ENCODE results near the gene KIF1B. TPM values are rescaled to one million over a fixed set of nuclear protein-coding genes. Genes with fewer than 3 reads are reported as not detected.
A peak's percentile ranks its signal among the peaks of the same experiment; 100 is the strongest.

KIF1B gene
- total RNA-seq, 1 experiment from 2014 or later = 69.5 TPM

DNA sequence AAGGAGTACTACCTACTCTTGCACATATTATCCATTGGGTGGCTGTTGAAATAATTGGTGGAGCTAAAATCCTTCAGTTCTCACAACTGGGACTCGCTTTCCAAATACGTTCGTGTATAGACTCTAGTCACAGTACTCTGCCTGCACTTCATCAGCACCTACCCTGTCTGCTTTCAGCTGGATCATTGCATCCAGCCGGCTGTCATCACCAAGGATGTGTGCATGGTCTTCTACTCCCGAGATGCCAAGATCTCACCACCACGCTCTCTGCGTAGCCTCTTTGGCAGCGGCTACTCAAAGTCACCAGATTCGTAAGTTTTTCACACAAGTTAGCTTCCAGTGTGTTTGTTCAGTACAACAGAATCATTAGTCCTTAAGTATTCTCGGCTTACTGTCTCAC is 151.1 kb downstream of the KIF1B start:
- TF ChIP-seq, protein P1, sequence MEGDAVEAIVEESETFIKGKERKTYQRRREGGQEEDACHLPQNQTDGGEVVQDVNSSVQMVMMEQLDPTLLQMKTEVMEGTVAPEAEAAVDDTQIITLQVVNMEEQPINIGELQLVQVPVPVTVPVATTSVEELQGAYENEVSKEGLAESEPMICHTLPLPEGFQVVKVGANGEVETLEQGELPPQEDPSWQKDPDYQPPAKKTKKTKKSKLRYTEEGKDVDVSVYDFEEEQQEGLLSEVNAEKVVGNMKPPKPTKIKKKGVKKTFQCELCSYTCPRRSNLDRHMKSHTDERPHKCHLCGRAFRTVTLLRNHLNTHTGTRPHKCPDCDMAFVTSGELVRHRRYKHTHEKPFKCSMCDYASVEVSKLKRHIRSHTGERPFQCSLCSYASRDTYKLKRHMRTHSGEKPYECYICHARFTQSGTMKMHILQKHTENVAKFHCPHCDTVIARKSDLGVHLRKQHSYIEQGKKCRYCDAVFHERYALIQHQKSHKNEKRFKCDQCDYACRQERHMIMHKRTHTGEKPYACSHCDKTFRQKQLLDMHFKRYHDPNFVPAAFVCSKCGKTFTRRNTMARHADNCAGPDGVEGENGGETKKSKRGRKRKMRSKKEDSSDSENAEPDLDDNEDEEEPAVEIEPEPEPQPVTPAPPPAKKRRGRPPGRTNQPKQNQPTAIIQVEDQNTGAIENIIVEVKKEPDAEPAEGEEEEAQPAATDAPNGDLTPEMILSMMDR (conservative IDR thresholded peaks at IDR 0.05; ENCODE audit: low read depth, low read length) = no peak
- TF ChIP-seq EZH2 (IDR thresholded peaks at IDR 0.05; ENCODE audit: borderline replicate concordance, low read depth, low read length, poor library complexity, severe bottlenecking) = no peak
- no peak for DNase-seq (ENCODE audit: low spot score)
- H3K27me3 ChIP-seq (replicated peaks; ENCODE audit: insufficient read depth, low read depth, low read length, poor library complexity) = no peaks in the 10 kb centered on the region
- ChIA-PET POLR2A (ENCODE audit: low non-redundant PET) (no interaction called here), CTCF (no interaction called here)
- H3K36me3 ChIP-seq (ENCODE audit: insufficient read depth, low read length, poor library complexity, severe bottlenecking) = peaks cover 33% of the 10 kb centered on the region
- H3K27ac ChIP-seq (ENCODE audit: low read depth, low read length, poor library complexity, severe bottlenecking) = no peak overlapping the region
- intact Hi-C loops (cut with micrococcal nuclease; ENCODE audit: unreplicated experiment) = no loop called here
- no TSS peak for BruUV-seq (replicated peaks)
- no peak overlapping the region for H3K4me3 ChIP-seq (ENCODE audit: low read depth, low read length, poor library complexity, severe bottlenecking)
- H3K9me3 ChIP-seq (ENCODE audit: low read depth, low read length, poor library complexity, severe bottlenecking) = no peaks in the 10 kb centered on the region
- no peaks in the 10 kb centered on the region for H3K4me1 ChIP-seq (ENCODE audit: insufficient read depth, low read length, poor library complexity, severe bottlenecking)

DNA sequence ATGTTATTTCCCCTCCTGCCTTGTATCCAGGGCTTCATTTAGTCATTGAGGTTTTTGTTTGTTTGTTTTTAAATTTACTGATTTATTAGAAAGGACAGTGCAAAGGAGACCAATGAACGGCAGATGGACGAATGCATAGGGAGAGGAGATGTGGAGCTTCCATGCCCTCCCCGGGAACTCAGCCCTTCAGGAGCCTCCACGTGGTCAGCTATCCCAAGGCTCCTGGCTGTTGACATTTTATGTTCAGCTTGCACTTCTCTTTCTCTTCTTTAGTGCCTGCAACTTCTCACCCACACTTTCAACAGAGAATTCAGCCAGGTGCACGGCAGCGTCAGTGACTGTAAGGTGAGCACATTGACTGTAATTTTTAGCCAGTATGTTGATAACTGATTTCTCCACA is 157.8 kb downstream of the KIF1B start:
- ChIA-PET CTCF (no interaction called here), POLR2A (ENCODE audit: low non-redundant PET) (no interaction called here)
- no peaks in the 10 kb centered on the region for H3K27me3 ChIP-seq (replicated peaks; ENCODE audit: insufficient read depth, low read depth, low read length, poor library complexity)
- no peak overlapping the region for H3K27ac ChIP-seq (ENCODE audit: low read depth, low read length, poor library complexity, severe bottlenecking)
- no peaks in the 10 kb centered on the region for H3K4me1 ChIP-seq (ENCODE audit: insufficient read depth, low read length, poor library complexity, severe bottlenecking)
- BruUV-seq (replicated peaks) = no TSS peak
- H3K4me3 ChIP-seq (ENCODE audit: low read depth, low read length, poor library complexity, severe bottlenecking) = no peak overlapping the region
- H3K9me3 ChIP-seq (ENCODE audit: low read depth, low read length, poor library complexity, severe bottlenecking) = no peaks in the 10 kb centered on the region
- no peak for DNase-seq (ENCODE audit: low spot score)
- TF ChIP-seq EZH2 (IDR thresholded peaks at IDR 0.05; ENCODE audit: borderline replicate concordance, low read depth, low read length, poor library complexity, severe bottlenecking) = no peak
- TF ChIP-seq, protein P1 (conservative IDR thresholded peaks at IDR 0.05; ENCODE audit: low read depth, low read length) = no peak
- intact Hi-C loops (cut with micrococcal nuclease; ENCODE audit: unreplicated experiment) = no loop called here
- peaks cover 28% of the 10 kb centered on the region for H3K36me3 ChIP-seq (ENCODE audit: insufficient read depth, low read length, poor library complexity, severe bottlenecking)

DNA sequence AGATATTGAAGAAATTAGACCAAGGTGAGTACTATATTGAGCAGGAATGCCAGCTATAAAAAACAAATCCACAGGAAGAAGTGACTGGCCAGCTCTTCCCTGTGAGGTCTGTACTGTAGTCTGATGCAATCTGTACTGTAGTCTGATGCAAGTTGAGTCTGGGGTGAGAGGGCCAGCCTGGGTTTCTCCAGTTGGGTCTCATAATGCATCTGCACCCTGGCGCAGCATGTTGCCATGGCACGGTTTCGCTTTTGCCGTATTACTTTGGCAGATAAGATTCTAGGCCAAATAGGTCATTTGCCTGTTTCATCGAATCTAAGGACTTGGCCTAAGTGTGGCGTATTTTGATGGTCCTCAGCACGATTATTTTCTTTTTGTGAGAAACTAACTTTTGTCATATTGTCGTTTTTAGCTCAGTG is 164.1 kb downstream of the KIF1B start:
- Histone ChIP-seq H3K36me3 (ENCODE audit: insufficient read depth, low read length, poor library complexity, severe bottlenecking) (peaks cover 53% of the 10 kb centered on the region), H3K27ac (ENCODE audit: low read depth, low read length, poor library complexity, severe bottlenecking) (peak overlapping the region; percentile 68), H3K27me3 (replicated peaks; ENCODE audit: insufficient read depth, low read depth, low read length, poor library complexity) (no peaks in the 10 kb centered on the region), H3K9me3 (ENCODE audit: low read depth, low read length, poor library complexity, severe bottlenecking) (no peaks in the 10 kb centered on the region), H3K4me3 (ENCODE audit: low read depth, low read length, poor library complexity, severe bottlenecking) (no peak overlapping the region), H3K4me1 (ENCODE audit: insufficient read depth, low read length, poor library complexity, severe bottlenecking) (no peaks in the 10 kb centered on the region)
- no peak for DNase-seq (ENCODE audit: low spot score)
- ChIA-PET POLR2A (ENCODE audit: low non-redundant PET) (no interaction called here), CTCF (no interaction called here)
- TF ChIP-seq EZH2 (IDR thresholded peaks at IDR 0.05; ENCODE audit: borderline replicate concordance, low read depth, low read length, poor library complexity, severe bottlenecking) = no peak
- TF ChIP-seq, protein P1 (conservative IDR thresholded peaks at IDR 0.05; ENCODE audit: low read depth, low read length) = no peak
- no TSS peak for BruUV-seq (replicated peaks)
- intact Hi-C loops (cut with micrococcal nuclease; ENCODE audit: unreplicated experiment) = no loop called here
